ENCODE measurements around the gene CPNE1.
"Not testable (repeated sequence)": the region's sequence is repeated elsewhere in the genome, so short reads cannot be mapped to it uniquely, and the experiment has no call there.

Gene CPNE1

GRCh38 chr20:35708502-35708901, 43.8 kb upstream of the CPNE1 start:
- no peak for TF ChIP-seq CTCF (IDR thresholded peaks at IDR 0.05; ENCODE audit: low read depth, low read length, missing control alignments)
- H3K4me3 ChIP-seq (replicated peaks; ENCODE audit: low read depth, low read length): no peak overlapping the region
- DNase-seq (ENCODE audit: extremely low read depth, low read depth): no peak

- not testable (repeated sequence) for DNase-seq (ENCODE audit: extremely low read depth, low read depth); H3K4me3 ChIP-seq (replicated peaks; ENCODE audit: low read depth, low read length)
Measured at GRCh38 chr20:35706591-35707529, 42.2 kb upstream of the CPNE1 start.

- not testable (repeated sequence) for DNase-seq (ENCODE audit: extremely low read depth, low read depth)
Measured at GRCh38 chr20:35705894-35706293, 41.2 kb upstream of the CPNE1 start.

GRCh38 chr20:35704514-35705261, 40.0 kb upstream of the CPNE1 start:
- no peak overlapping the region for H3K4me3 ChIP-seq (replicated peaks; ENCODE audit: low read depth, low read length)
- DNase-seq (ENCODE audit: extremely low read depth, low read depth): no peak
- no peak for TF ChIP-seq CTCF (IDR thresholded peaks at IDR 0.05; ENCODE audit: low read depth, low read length, missing control alignments)

More at GRCh38 chr20:35705894-35706293, 41.2 kb upstream of the CPNE1 start:
- not testable (repeated sequence) for H3K4me3 ChIP-seq (replicated peaks; ENCODE audit: low read depth, low read length)

- DNase-seq (ENCODE audit: extremely low read depth, low read depth): no peak
- no peak overlapping the region for H3K4me3 ChIP-seq (replicated peaks; ENCODE audit: low read depth, low read length)
- no peak for TF ChIP-seq CTCF (IDR thresholded peaks at IDR 0.05; ENCODE audit: low read depth, low read length, missing control alignments)
Measured at GRCh38 chr20:35702824-35703695, 38.4 kb upstream of the CPNE1 start.

GRCh38 chr20:35702051-35702823, 37.5 kb upstream of the CPNE1 start:
- H3K4me3 ChIP-seq (replicated peaks; ENCODE audit: low read depth, low read length): no peak overlapping the region
- TF ChIP-seq CTCF (IDR thresholded peaks at IDR 0.05; ENCODE audit: low read depth, low read length, missing control alignments): no peak
- DNase-seq (ENCODE audit: extremely low read depth, low read depth): peak; percentile 59

- no peak for DNase-seq (ENCODE audit: extremely low read depth, low read depth)
- TF ChIP-seq CTCF (IDR thresholded peaks at IDR 0.05; ENCODE audit: low read depth, low read length, missing control alignments): no peak
- peak overlapping the region; percentile 71 for H3K4me3 ChIP-seq (replicated peaks; ENCODE audit: low read depth, low read length)
Measured at GRCh38 chr20:35700625-35701148, 36.0 kb upstream of the CPNE1 start.

Data from HFF-Myc (cell line).